ENCODE measurements around the gene AUTS2.

- no peak for TF ChIP-seq GATA2 (IDR thresholded peaks at IDR 0.05; ENCODE audit: low read depth, low read length)
- no peak for TF ChIP-seq GATA3 (IDR thresholded peaks at IDR 0.05; ENCODE audit: low read depth, low read length)
These were observed 834.3 kb downstream of the AUTS2 start for GRCh38 chr7:70432567-70433001.
